ENCODE data around the gene GPS1. TPM values are rescaled to one million over a fixed set of nuclear protein-coding genes. Genes with fewer than 3 reads are reported as not detected.

GPS1 gene
- total RNA-seq, 2 donors from 2014 or later: 79.5 to 90.8 TPM

GRCh38 chr17:82013341-82013740, 38.4 kb upstream of the GPS1 start:
- Histone ChIP-seq H3K27ac (peak overlapping the region; percentile 54 to 75), H3K36me3 (peaks cover 3% of the 10 kb centered on the region), H3K27me3 (no peaks in the 10 kb centered on the region), H3K9me3 (no peaks in the 10 kb centered on the region), H3K4me3 (no peak overlapping the region), H3K4me1 (peaks cover 0 to 21% of the 10 kb centered on the region in 2 donors)
- no peak for TF ChIP-seq CTCF (IDR thresholded peaks at IDR 0.05)
- no peak for DNase-seq (ENCODE audit: low spot score)

- DNase-seq (ENCODE audit: low spot score): no peak
- peaks cover 0 to 21% of the 10 kb centered on the region in 2 donors for H3K4me1 ChIP-seq
- peaks cover 8% of the 10 kb centered on the region for H3K36me3 ChIP-seq
These were observed 37.9 kb upstream of the GPS1 start for GRCh38 chr17:82013772-82014321.

GRCh38 chr17:82014432-82014831, 37.3 kb upstream of the GPS1 start:
- H3K27me3 ChIP-seq: no peaks in the 10 kb centered on the region
- peaks cover 0 to 21% of the 10 kb centered on the region in 2 donors for H3K4me1 ChIP-seq
- no peaks in the 10 kb centered on the region for H3K9me3 ChIP-seq
- TF ChIP-seq CTCF (IDR thresholded peaks at IDR 0.05): no peak
- H3K36me3 ChIP-seq: peaks cover 11% of the 10 kb centered on the region
- no peak overlapping the region for H3K4me3 ChIP-seq
- no peak for DNase-seq (ENCODE audit: low spot score)
- H3K27ac ChIP-seq: peak overlapping the region in 1 of 2 donors; percentile 75

More at GRCh38 chr17:82013772-82014321, 37.9 kb upstream of the GPS1 start:
- Histone ChIP-seq H3K4me3 (no peak overlapping the region), H3K9me3 (no peaks in the 10 kb centered on the region), H3K27me3 (no peaks in the 10 kb centered on the region), H3K27ac (peak overlapping the region; percentile 54 to 75)
- TF ChIP-seq CTCF (IDR thresholded peaks at IDR 0.05): no peak

GRCh38 chr17:82014971-82015310, 36.8 kb upstream of the GPS1 start:
- Histone ChIP-seq H3K27ac (no peak overlapping the region), H3K4me3 (no peak overlapping the region), H3K27me3 (no peaks in the 10 kb centered on the region), H3K36me3 (peaks cover 11% of the 10 kb centered on the region), H3K4me1 (peaks cover 0 to 21% of the 10 kb centered on the region in 2 donors), H3K9me3 (no peaks in the 10 kb centered on the region)
- DNase-seq (ENCODE audit: low spot score): no peak
- no peak for TF ChIP-seq CTCF (IDR thresholded peaks at IDR 0.05)

GRCh38 chr17:82015311-82015971, 36.3 kb upstream of the GPS1 start:
- no peak for DNase-seq (ENCODE audit: low spot score)
- no peak overlapping the region for H3K27ac ChIP-seq
- H3K27me3 ChIP-seq: no peaks in the 10 kb centered on the region
- H3K4me3 ChIP-seq: no peak overlapping the region
- no peak for TF ChIP-seq CTCF (IDR thresholded peaks at IDR 0.05)
- peaks cover 11% of the 10 kb centered on the region for H3K36me3 ChIP-seq
- H3K9me3 ChIP-seq: no peaks in the 10 kb centered on the region
- H3K4me1 ChIP-seq: peaks cover 0 to 21% of the 10 kb centered on the region in 2 donors
